Fibroblast of lung (primary cell): Measurements from ENCODE around the gene EDDM3A. TPM values are rescaled to one million over a fixed set of nuclear protein-coding genes. Genes with fewer than 3 reads are reported as not detected.

ENCODE experiments used
- DNase-seq, 2 donors: peaks; one replicate each; pipeline versions ENCODE4 v3.0.0 to v3.0.0-alpha.2; 2010; ENCODE audit warnings: low read depth in 2 of 2
- H2AFZ ChIP-seq: 2 replicates; pipeline ENCODE4 v1.5.1; 2012; ENCODE audit warnings: low read length, control low read depth, inconsistent platforms
- H3K27ac ChIP-seq: 2 replicates; pipeline ENCODE4 v1.5.1; 2011; ENCODE audit warnings: low read length, control low read depth; ENCODE audit not compliant: insufficient read depth
- H3K27me3 ChIP-seq: 2 replicates; pipeline ENCODE4 v1.5.1; 2011; ENCODE audit warnings: mild to moderate bottlenecking, low read length; ENCODE audit not compliant: control insufficient read depth, insufficient read depth
- H3K36me3 ChIP-seq: 2 replicates; pipeline ENCODE4 v1.5.1; 2011; ENCODE audit warnings: low read length; ENCODE audit not compliant: control insufficient read depth, insufficient read depth
- H3K4me1 ChIP-seq: 2 replicates; pipeline ENCODE4 v1.5.1; 2011; ENCODE audit warnings: low read length; ENCODE audit not compliant: control insufficient read depth, insufficient read depth; ENCODE audit errors: extremely low read depth
- H3K4me2 ChIP-seq: 2 replicates; pipeline ENCODE4 v1.5.1; 2011; ENCODE audit warnings: low read length, control low read depth; ENCODE audit not compliant: insufficient read depth; ENCODE audit errors: extremely low read depth
- H3K4me3 ChIP-seq, 4 experiments: fragments of 200-600 bp in 1 of 4; sonication (generic) in 1 of 4; replicated peaks in 1 of 4; 2 replicates each; pipeline ENCODE4 v1.5.1; 2011 to 2016; ENCODE audit warnings: low read length in 4 of 4, low read depth in 3 of 4, mild to moderate bottlenecking in 3 of 4, control low read depth in 2 of 4, inconsistent platforms in 1 of 4, mixed read lengths in 1 of 4; ENCODE audit not compliant: insufficient read depth in 1 of 4; ENCODE audit errors: control extremely low read depth in 1 of 4
- H3K79me2 ChIP-seq: 2 replicates; pipeline ENCODE4 v1.5.1; 2012; ENCODE audit warnings: mild to moderate bottlenecking, low read length, inconsistent platforms; ENCODE audit not compliant: control insufficient read depth, insufficient read depth
- H3K9ac ChIP-seq: 2 replicates; pipeline ENCODE4 v1.5.1; 2011; ENCODE audit warnings: mild to moderate bottlenecking, low read length, control low read depth; ENCODE audit not compliant: insufficient read depth
- H3K9me3 ChIP-seq: 2 replicates; pipeline ENCODE4 v1.5.1; 2012; ENCODE audit warnings: low read depth, low read length; ENCODE audit not compliant: control insufficient read depth, insufficient read depth
- H4K20me1 ChIP-seq: 2 replicates; pipeline ENCODE4 v1.5.1; 2011; ENCODE audit warnings: low read length; ENCODE audit not compliant: control insufficient read depth, insufficient read depth; ENCODE audit errors: extremely low read depth
- EZH2 ChIP-seq: IDR thresholded peaks from 2 replicates; pipeline ENCODE4 v1.5.1; 2012; ENCODE audit warnings: low read length, control low read depth, mild to moderate bottlenecking; ENCODE audit errors: missing control alignments
- polyA minus RNA-seq: library from RNA; depleted of rRNA, polyadenylated mRNA; stranded (reverse); fragments of >200 nt; gene quantifications from 2 replicates; pipeline ENCODE4 v1.2.3, GENCODE V29; 2011; ENCODE audit warnings: low replicate concordance
- polyA plus RNA-seq, 2 donors: library from polyadenylated mRNA; depleted of rRNA in 1 of 2; stranded (reverse) in 1 of 2; unstranded in 1 of 2; fragments of >200 nt; gene quantifications; 2 replicates each; pipeline ENCODE4 v1.2.1, GENCODE V29; 2011 to 2012; ENCODE audit warnings: missing spikeins in 1 of 2
- total RNA-seq: library from RNA; depleted of rRNA; stranded (reverse); fragments of >200 nt; gene quantifications from 2 replicates; pipeline ENCODE4 v1.2.1, GENCODE V29; 2014
- TF ChIP-seq, protein P1 (sequence below), 2 donors: IDR thresholded peaks in 1 of 2; conservative IDR thresholded peaks in 1 of 2; 1 replicate in 1 of 2; 2 replicates in 1 of 2; pipeline ENCODE4 v1.5.1; 2011 to 2012; ENCODE audit warnings: low read length in 2 of 2, control low read depth in 1 of 2, inconsistent platforms in 1 of 2, low read depth in 1 of 2, mild to moderate bottlenecking in 1 of 2

The EDDM3A gene, protein sequence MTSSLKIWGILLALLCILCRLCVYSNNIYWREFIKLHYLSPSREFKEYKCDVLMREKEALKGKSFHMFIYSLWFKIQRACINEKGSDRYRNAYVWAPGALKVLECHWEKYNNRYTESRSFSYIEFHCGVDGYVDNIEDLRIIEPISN
- not detected in 2 replicates for total RNA-seq
- not detected in 2 replicates for polyA plus RNA-seq
- not detected in 2 replicates for polyA plus RNA-seq (2012)
- polyA minus RNA-seq = not detected in 2 replicates

DNA sequence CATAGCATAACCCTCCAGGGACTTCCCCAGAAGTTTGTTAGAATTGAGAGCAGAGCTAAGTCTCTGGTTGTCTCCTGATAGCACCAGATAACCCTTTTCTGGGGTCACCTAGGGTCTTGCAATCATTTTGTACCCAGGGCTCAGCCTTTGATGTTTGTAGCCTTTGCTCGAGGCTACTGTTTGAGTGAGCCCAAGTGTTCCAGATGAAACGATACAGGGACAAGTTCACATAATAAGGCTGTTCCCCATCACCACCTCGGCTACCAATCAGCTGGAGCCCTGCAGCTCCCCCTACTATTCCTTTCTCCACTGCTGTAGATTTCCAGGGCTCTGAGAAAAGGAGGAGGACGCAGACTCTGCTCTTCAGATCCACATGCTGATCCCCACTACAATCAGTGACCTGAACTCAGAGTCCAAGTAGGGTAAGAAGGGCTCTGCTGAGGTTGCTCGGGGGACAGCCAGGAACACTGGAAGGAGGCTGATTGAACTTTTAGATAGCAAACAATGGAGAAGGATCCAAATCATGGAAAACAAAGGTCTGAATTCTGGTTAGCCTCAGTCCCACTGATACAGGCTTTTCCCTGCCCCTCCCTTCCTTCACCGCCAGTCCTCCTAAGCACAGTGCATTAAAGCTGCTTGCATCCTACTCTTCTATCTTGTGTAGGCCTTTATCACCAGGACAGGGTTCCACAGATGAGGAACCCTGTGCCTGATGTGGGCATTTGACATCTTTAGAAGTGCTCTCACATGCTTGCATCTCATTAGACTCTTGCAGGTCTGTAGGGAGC lies at the start of gene EDDM3A:
Gene EDDM3A, plus strand, starts transcription at position 317 of the 788 bp plus-strand sequence. CDS start 1,694 bp downstream, outside the sequence.
- no peak within 1 kb of the TSS for H3K4me3 ChIP-seq
- no peaks in the 10 kb centered on the region for H3K27me3 ChIP-seq
- H3K4me1 ChIP-seq = no peaks in the 10 kb centered on the region
- no peaks in the 10 kb centered on the region for H4K20me1 ChIP-seq
- DNase-seq = no peak
- H3K36me3 ChIP-seq = no peaks in the 10 kb centered on the region
- no peaks in the 10 kb centered on the region for H3K79me2 ChIP-seq
- H2AFZ ChIP-seq = no peak within 1 kb of the TSS
- no peaks in the 10 kb centered on the region for H3K9me3 ChIP-seq
- no peak within 1 kb of the TSS for H3K9ac ChIP-seq
- H3K4me2 ChIP-seq = no peak within 1 kb of the TSS
- no peak within 1 kb of the TSS for H3K27ac ChIP-seq
- TF ChIP-seq, protein P1, sequence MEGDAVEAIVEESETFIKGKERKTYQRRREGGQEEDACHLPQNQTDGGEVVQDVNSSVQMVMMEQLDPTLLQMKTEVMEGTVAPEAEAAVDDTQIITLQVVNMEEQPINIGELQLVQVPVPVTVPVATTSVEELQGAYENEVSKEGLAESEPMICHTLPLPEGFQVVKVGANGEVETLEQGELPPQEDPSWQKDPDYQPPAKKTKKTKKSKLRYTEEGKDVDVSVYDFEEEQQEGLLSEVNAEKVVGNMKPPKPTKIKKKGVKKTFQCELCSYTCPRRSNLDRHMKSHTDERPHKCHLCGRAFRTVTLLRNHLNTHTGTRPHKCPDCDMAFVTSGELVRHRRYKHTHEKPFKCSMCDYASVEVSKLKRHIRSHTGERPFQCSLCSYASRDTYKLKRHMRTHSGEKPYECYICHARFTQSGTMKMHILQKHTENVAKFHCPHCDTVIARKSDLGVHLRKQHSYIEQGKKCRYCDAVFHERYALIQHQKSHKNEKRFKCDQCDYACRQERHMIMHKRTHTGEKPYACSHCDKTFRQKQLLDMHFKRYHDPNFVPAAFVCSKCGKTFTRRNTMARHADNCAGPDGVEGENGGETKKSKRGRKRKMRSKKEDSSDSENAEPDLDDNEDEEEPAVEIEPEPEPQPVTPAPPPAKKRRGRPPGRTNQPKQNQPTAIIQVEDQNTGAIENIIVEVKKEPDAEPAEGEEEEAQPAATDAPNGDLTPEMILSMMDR (conservative IDR thresholded peaks at IDR 0.05 in 1 of 2, IDR thresholded peaks at IDR 0.05 in 1 of 2; ENCODE audit: low read depth in 1 of 2, low read length in 2 of 2) = no peak
- TF ChIP-seq EZH2 = no peak

DNA sequence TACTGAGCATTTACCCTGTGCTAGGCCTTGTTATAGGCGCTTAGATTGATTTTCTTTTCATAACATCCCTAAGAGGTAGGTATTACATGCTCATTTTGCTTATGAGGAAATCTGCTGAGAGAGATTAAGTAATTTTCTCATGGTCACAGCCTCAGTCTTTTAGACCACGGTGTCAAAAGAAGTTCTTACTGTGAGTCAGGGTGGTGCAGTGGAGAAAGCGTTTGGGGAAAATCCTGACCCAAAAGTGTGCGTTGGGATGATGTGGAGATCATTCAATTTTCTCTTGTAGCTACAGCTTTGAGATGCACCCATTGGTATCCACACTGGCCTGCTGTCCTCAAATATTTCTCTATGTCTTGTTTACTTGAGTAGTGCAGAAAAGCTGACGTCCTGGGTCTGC lies 48.9 kb upstream of the EDDM3A start:
- no peaks in the 10 kb centered on the region for H3K36me3 ChIP-seq
- no peak overlapping the region for H3K4me3 ChIP-seq
- H4K20me1 ChIP-seq = no peaks in the 10 kb centered on the region

More for the DNA sequence above, 48.9 kb upstream of the EDDM3A start:
- Histone ChIP-seq H3K4me2 (no peak overlapping the region), H3K79me2 (no peaks in the 10 kb centered on the region), H3K9me3 (no peaks in the 10 kb centered on the region), H2AFZ (no peak overlapping the region), H3K9ac (no peak overlapping the region), H3K27ac (no peak overlapping the region), H3K4me1 (no peaks in the 10 kb centered on the region), H3K27me3 (no peaks in the 10 kb centered on the region)
- DNase-seq = no peak
- TF ChIP-seq, protein P1 (conservative IDR thresholded peaks at IDR 0.05 in 1 of 2, IDR thresholded peaks at IDR 0.05 in 1 of 2; ENCODE audit: low read depth in 1 of 2, low read length in 2 of 2) = no peak
- no peak for TF ChIP-seq EZH2
